NCI-H82 treated with DMSO at 0.1 percent for 48 hours (cell line): ENCODE measurements around the gene SETD6.

Source experiments
- DNase-seq: peaks from one replicate; lab custom pipeline; 2025; ENCODE audit not compliant: unreplicated experiment; lab: John Stamatoyannopoulos, UW

SETD6 gene

GRCh38 chr16:58493756-58494431, 21.4 kb upstream of the SETD6 start:
- DNase-seq, result no peak

DNA sequence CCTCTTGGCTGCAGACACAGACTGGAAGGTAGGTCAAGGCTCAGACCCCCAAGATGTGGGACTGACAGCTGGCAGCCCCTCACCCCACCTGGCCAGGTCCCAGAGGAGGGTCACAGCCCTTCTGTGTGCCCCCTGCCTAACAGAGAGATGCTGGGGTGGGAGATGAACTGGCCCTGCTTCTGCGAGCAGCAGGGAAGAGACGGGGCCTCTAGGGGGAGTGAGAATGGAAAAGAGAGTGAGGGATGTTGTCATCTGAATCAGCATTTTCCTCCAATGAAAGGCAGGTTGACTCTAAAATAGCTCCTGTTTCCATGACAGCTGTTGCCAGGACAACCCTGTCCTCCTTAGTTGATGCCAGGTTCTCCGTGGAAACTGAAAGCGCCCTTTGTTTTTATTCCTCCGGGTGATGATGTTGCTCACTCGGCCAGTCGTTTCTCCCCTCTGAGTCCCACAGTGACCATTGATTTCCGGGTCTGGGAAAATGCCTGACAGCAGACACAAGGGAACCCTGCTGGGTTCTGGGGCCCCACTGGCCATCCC, 20.3 kb upstream of the SETD6 start:
- DNase-seq, result peak; percentile 20

DNA sequence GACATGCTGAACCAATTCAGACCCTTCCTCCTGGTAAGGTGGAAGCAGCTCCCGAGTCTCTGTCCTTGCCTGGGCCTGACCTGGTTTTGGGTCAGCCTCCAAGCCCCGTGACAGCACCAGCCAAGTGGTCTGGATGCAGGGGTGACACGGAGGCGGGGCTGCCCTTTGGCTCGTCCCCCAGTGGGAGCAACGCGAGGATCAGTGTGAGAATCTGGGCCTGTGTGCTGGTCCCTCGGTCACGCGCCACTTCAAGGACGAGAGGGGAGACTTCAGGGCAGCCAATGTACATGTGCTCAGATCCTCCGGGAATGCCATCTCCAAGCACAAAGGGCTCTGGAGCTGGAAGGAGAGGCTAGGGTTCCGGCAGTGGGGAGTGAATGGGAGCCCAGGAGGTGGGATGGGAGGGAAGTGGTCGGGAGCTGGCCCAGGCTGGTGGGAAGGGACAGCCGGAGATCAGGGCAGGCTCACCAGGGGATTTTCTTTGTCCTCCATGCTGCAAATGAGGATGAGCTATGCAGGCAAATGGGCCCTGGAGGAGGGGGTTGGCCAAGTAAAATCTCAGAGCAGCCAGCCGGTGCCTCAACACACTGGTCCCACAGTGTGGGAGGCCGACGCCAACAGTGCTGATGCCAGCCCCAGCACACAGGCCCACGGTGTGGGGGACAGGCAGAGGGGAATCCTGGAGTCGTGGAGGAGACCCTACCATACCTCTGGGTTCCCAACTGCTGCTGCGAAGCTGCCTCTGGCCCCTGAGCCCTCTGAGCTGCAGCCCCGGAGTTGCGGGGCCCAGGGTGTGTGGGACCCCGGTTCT, 19.6 kb upstream of the SETD6 start:
- DNase-seq, result no peak

- DNase-seq, result no peak
Measured at GRCh38 chr16:58497468-58497867, 17.8 kb upstream of the SETD6 start.

GRCh38 chr16:58497935-58498334, 17.4 kb upstream of the SETD6 start:
- DNase-seq, result no peak

DNA sequence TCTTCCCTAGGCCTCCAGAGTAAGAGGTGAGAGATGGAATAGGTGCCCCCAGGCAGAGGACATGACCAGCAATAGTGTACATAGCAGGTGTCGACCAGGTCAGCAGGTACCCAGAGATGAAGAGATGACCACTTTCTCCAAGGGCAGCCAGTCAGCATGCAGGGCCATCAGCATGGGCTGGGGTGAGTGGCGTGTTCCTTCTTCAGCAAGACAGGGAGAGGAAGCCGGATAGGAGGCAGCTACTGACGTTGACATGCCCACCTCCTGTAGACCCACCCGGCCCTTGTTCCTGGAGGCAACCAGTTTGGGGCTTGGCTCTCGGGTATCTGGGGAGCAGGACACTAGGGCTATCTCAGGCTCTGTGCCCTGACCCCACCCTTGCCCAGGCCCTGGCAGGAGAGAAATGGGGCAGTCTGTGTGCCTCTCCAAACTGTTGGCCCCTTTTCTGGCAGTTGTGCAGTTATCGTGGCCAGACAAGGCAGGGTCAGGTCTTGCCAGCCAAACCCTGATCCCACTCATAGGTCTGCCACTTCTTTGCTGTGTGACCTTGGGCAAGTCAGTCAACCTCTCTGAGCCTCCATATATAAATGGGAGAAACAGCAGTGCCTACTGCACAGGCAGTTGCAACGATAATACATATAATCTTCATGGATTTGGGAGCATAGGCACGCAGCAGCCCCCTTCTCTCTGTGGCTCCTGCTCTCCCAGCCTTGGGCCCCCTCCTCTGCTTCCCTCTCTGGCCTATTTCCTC, 16.8 kb upstream of the SETD6 start:
- no peak for DNase-seq

DNA sequence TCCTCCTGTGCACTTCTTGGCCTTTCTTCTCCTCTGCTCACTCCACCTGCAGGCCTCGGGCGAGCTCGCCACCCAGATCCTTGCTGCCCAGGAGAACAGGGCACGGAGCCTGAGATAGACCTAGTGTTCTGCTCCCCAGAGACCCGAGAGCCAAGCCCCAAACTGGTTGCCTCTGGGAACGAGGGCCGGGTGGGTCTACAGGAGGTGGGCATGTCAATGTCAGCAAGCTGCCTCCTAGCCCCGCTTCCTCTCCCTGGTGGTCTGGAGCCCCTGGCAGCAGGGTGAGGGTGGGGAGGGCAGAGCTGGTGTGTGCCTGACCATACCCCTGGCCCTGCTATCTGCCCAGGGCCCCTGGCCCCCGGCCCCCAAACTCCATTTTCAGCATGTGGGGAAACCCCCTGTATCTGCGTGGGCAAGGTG, 16.2 kb upstream of the SETD6 start:
- DNase-seq, result no peak

- DNase-seq, result peak; percentile 70
Measured at GRCh38 chr16:58499615-58500351, 15.5 kb upstream of the SETD6 start, which contains the start of gene NDRG4. TSS of gene NDRG4 (plus strand) at chr16:58500143. CDS start at chr16:58500249, 106 bp downstream.

DNA sequence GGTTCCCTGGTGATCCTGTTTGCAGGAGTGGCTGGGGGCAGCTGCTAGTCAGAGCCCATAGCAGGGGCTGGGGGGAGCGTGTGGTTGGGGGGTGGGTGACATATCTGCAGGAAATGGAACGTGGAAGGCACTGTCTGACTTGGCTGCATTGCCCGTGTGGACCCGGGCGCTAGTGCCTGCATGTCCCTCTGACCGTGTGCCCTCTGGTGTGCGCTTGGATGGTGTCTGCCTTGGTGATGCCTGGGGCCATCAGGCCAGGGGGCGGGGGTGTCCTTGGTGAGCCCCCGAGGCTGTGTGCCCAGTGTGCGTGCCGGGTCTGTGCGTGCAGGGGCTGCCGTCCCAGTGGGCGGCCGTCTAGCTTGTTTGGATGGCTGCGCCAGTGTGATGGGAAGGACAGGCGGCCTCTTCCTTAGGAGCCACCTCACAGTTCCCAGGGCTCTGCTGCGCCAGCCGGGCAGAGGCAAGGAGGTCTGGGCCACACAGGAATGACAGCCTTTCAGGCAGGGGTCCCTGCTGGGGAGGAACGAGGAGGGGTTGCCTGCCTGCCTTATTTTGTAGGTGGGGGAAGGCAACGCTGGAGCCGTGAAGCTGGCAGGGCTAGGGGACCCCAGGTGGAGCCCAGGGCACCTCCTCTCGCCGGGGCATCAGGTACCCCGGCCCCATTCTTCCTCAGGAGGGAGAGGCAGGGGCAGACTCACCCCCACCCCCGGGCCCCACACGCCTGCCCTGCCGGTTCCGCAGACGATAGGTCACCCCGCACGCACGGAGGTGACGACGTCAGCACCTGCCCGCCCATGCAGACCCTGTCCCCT, 14.7 kb upstream of the SETD6 start:
- no peak for DNase-seq

DNA sequence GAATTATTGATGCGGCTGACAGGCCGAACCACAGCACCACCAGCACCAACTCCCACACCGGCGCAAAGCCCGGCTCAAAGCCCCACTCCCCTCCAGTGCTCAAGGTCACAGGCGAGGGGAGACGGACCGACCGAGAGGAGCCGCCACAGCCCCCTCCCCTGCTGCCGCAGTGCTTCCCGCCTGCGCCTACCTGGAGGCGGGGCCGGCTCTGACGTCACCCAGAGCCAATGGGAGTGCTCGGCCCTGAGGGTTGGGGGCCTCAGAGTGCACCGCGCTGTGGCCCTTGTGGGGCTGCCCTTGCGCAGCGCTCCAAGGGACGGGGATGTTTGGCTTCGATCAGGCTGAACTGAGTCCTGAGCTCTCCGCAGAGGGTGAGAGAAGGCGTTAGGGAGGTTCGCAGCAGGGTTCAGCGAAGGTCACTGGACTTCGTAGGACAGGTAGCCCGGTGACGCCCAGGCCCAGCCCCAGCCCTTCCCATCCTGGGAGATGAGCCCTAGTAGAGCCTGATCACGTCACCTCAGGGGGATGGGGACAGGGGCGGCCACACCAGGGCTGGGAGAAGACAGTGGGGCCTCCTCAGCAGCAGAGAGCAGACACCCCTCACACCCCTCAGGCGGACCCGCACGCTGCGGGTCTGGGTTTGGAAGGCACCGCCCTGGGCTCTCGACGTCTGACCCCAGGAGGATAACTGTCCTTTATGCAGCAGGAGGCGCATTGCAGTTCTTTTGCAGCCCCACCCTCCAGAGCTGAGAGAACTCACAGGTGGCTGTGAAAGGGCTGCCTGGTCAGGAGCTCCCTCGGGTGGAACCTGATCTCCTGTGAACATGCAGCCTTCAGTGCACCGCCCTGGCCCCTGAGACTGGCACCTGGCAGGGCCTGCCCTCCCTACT, 13.8 kb upstream of the SETD6 start:
- no peak for DNase-seq

GRCh38 chr16:58502217-58502921, 12.9 kb upstream of the SETD6 start:
- no peak for DNase-seq

DNA sequence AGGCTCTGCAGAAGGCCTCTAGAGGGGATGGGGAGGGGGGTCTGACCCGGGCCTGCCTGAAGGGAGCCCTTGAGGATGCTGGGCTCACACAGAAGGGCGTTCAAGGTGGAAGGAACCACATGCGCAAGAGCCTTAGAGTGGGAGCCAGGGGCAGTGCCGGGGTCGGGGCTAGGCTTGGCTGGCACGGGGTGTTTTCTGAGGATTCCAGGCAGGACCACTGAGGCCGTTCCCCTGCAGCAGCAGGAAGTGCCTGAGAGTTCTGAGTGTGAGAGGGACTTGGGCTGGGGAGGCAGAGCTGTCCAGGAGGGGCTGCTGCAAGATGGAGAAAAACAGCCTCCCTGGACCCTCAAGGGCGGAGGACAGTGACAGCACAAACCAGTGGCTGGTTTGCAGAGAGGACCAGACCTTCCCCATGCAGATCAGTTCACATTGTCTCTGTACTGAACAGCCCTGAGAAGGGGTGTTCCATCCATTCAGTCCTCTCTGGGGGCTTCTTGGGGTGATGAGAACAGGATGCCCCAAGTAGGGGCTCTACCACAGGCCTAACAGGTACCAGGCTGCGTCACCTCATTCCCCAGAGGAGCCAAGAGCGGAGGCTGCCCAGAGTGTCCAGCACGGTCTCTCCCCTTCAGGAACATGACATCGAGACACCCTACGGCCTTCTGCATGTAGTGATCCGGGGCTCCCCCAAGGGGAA, 12.0 kb upstream of the SETD6 start:
- no peak for DNase-seq

- no peak for DNase-seq
Measured at GRCh38 chr16:58503863-58504688, 11.2 kb upstream of the SETD6 start.

DNA sequence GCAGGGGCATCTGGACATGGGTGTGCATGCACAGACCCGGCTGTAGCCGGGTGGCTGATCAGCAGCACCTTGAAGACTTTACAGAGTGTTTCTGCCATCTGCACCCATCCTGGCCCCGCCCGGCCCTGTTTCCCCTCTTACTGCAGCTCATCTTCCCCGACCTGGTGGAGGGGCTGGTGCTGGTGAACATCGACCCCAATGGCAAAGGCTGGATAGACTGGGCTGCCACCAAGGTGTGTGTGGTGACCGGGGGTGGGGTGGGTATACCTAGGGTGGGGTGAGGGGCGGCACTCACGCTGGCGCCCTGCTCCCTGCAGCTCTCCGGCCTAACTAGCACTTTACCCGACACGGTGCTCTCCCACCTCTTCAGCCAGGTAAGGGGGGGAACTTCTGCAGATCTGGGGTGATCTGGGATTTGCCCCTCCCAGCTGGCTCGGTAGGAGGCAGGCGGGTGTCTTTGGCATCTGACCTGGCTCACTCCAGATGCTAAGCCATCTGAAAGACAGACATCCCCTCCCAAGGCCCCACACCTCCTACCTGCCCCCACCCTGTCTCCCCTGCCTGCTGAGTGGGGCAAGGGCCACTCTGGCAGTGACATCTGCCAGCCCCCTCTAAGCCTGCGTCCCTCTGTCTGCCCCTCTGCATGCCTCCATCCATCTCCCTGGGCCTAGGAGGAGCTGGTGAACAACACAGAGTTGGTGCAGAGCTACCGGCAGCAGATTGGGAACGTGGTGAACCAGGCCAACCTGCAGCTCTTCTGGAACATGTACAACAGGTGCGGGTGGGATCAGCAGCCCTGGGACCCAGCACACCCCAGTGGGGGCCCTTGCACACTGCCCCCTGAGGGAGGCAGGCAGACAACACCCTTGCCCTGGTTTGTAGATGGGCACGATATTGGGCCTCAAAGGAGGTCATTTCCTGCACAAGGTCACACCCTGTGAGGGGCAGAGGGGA, 8.8 kb upstream of the SETD6 start:
- DNase-seq, result no peak

DNA sequence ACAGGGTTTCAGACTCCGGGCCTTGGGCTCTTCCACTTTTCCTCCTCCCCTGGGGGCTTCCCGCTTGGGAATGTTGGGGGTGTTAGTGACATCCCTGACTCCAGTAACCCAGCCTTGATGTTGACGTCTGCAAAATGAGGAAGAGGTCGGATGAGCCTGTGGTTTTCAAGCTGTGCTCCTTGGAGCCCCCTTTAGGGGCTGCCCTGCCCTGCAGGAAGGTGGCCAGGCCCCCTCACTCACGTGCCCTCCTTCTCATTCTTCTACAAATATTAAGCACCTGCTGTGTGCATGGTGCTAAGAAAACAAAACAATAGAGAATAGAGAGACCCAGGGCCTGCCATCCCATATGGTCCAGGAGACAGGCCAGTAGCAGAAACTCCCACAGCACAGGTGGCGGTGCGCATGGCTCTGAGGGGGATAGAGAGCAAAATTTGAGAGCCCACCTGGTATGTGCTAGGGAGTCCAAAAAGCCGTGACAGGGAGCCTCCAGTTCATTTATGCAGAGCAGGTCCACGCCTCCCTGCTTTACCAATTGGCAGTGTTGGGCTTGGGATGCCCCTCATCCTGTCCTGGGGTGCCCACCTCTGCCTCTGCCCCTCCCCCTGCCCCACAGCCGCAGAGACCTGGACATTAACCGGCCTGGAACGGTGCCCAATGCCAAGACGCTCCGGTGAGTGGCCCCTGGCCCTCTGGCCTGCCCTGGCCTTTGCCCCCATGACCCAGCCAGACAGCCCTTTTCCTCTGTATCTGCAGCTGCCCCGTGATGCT, 7.9 kb upstream of the SETD6 start:
- DNase-seq, result no peak
